ENCODE data around the gene KCTD19. TPM values are rescaled to one million over a fixed set of nuclear protein-coding genes. Genes with fewer than 3 reads are reported as not detected.

The KCTD19 gene
- total and polyA plus RNA-seq, 10 donors = 0.16 to 0.73 (median 0.41) TPM; not detected in 2

GRCh38 chr16:67246081-67246755 lies 80.3 kb downstream of the KCTD19 start:
- no peaks in the 10 kb centered on the region for H3K9me3 ChIP-seq
- H3K36me3 ChIP-seq = peaks cover 0 to 19% (median 0%) of the 10 kb centered on the region in 6 donors
- WGBS, 5 donors = 0 to 1% (median 1%) methylated on average over 18 to 48 of the region's 48 CpGs
- peak overlapping the region; percentile 65 to 95 (median 93) for H3K4me3 ChIP-seq
- peak; percentile 93 for DNase-seq
- TF ChIP-seq POLR2AphosphoS5 (IDR thresholded peaks at IDR 0.05) (peak; percentile 68 to 87 (median 82)), POLR2A (IDR thresholded peaks at IDR 0.05) (peak in 1 of 3 donors; percentile 47)
- TF ChIP-seq, protein P1, sequence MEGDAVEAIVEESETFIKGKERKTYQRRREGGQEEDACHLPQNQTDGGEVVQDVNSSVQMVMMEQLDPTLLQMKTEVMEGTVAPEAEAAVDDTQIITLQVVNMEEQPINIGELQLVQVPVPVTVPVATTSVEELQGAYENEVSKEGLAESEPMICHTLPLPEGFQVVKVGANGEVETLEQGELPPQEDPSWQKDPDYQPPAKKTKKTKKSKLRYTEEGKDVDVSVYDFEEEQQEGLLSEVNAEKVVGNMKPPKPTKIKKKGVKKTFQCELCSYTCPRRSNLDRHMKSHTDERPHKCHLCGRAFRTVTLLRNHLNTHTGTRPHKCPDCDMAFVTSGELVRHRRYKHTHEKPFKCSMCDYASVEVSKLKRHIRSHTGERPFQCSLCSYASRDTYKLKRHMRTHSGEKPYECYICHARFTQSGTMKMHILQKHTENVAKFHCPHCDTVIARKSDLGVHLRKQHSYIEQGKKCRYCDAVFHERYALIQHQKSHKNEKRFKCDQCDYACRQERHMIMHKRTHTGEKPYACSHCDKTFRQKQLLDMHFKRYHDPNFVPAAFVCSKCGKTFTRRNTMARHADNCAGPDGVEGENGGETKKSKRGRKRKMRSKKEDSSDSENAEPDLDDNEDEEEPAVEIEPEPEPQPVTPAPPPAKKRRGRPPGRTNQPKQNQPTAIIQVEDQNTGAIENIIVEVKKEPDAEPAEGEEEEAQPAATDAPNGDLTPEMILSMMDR (IDR thresholded peaks at IDR 0.05 in 8 of 11, conservative IDR thresholded peaks at IDR 0.05 in 3 of 11) = peak in 4 of 11 experiments; percentile 11 to 45 (median 28)
- peaks cover 0 to 30% (median 7%) of the 10 kb centered on the region in 7 donors for H3K27me3 ChIP-seq (replicated peaks in 1 of 7)
- H3K27ac ChIP-seq = peak overlapping the region; percentile 89 to 96 (median 92)
- peaks cover 49 to 94% (median 74%) of the 10 kb centered on the region in 6 donors for H3K4me1 ChIP-seq
- intact Hi-C loops (cut with DNase I; ENCODE audit: low total_unique reads) = no loop called here

GRCh38 chr16:67245674-67246080 lies 80.9 kb downstream of the KCTD19 start:
- Histone ChIP-seq H3K9me3 (no peaks in the 10 kb centered on the region), H3K36me3 (peaks cover 0 to 24% (median 0%) of the 10 kb centered on the region in 6 donors), H3K27me3 (replicated peaks in 1 of 7) (peaks cover 0 to 28% (median 7%) of the 10 kb centered on the region in 7 donors), H3K27ac (peak overlapping the region; percentile 89 to 96 (median 92)), H3K4me1 (peaks cover 51 to 94% (median 79%) of the 10 kb centered on the region in 6 donors), H3K4me3 (peak overlapping the region; percentile 65 to 95 (median 93))
- WGBS, 5 donors = 21 to 41% (median 31%) methylated on average over 7 to 8 of the region's 8 CpGs
- intact Hi-C loops (cut with DNase I; ENCODE audit: low total_unique reads) = no loop called here
- DNase-seq = no peak
- no peak for TF ChIP-seq POLR2A (IDR thresholded peaks at IDR 0.05)
- TF ChIP-seq, protein P1 (IDR thresholded peaks at IDR 0.05 in 8 of 11, conservative IDR thresholded peaks at IDR 0.05 in 3 of 11) = no peak
- no peak for TF ChIP-seq POLR2AphosphoS5 (IDR thresholded peaks at IDR 0.05)

GRCh38 chr16:67245186-67245585 lies 81.4 kb downstream of the KCTD19 start:
- peak; percentile 74 for DNase-seq
- TF ChIP-seq POLR2AphosphoS5 (IDR thresholded peaks at IDR 0.05) (no peak), POLR2A (IDR thresholded peaks at IDR 0.05) (no peak)
- TF ChIP-seq, protein P1 (IDR thresholded peaks at IDR 0.05 in 8 of 11, conservative IDR thresholded peaks at IDR 0.05 in 3 of 11) = no peak
- WGBS, 5 donors = 31 to 48% (median 39%) methylated on average over 4 of the region's 4 CpGs
- H3K4me3 ChIP-seq = peak overlapping the region; percentile 65 to 95 (median 93)
- no peaks in the 10 kb centered on the region for H3K9me3 ChIP-seq
- peaks cover 0 to 23% (median 7%) of the 10 kb centered on the region in 7 donors for H3K27me3 ChIP-seq (replicated peaks in 1 of 7)
- peaks cover 0 to 29% (median 1%) of the 10 kb centered on the region in 6 donors for H3K36me3 ChIP-seq
- peak overlapping the region; percentile 89 to 96 (median 92) for H3K27ac ChIP-seq
- peaks cover 56 to 97% (median 84%) of the 10 kb centered on the region in 6 donors for H3K4me1 ChIP-seq
- intact Hi-C loops (cut with DNase I; ENCODE audit: low total_unique reads) = no loop called here
